H1 (cell line): ENCODE results near the gene RPUSD3. TPM values are rescaled to one million over a fixed set of nuclear protein-coding genes. Genes with fewer than 3 reads are reported as not detected.

Experiments
- BCL11A ChIP-seq, 2 experiments: IDR thresholded peaks; one replicate each; pipeline ENCODE4 v1.6.1; 2011; ENCODE audit warnings: low read depth in 2 of 2, low read length in 2 of 2, mild to moderate bottlenecking in 2 of 2
- CHD1 ChIP-seq: IDR thresholded peaks from 2 replicates; pipeline ENCODE4 v1.6.1; 2012; ENCODE audit warnings: low read depth, low read length, improper control_type of control experiment
- EP300 ChIP-seq, 2 experiments: IDR thresholded peaks; 1 replicate in 1 of 2; 2 replicates in 1 of 2; pipeline ENCODE4 v1.6.1; 2011 to 2012; ENCODE audit warnings: low read depth in 2 of 2, low read length in 2 of 2, mild to moderate bottlenecking in 2 of 2, borderline replicate concordance in 1 of 2, inconsistent platforms in 1 of 2, moderate library complexity in 1 of 2
- KDM1A ChIP-seq: fragments of 200-600, 300-600 bp; sonication (generic); IDR thresholded peaks from 2 replicates; pipeline ENCODE4 v1.7.1; 2016; ENCODE audit warnings: mild to moderate bottlenecking, low read length, borderline replicate concordance
- NANOG ChIP-seq: IDR thresholded peaks from 2 replicates; pipeline ENCODE4 v1.6.1; 2011; ENCODE audit warnings: low read length, low read depth, mild to moderate bottlenecking, inconsistent platforms; ENCODE audit not compliant: insufficient read depth, poor library complexity, severe bottlenecking
- PHF8 ChIP-seq: fragments of 200-600 bp; sonication (generic); conservative IDR thresholded peaks from 2 replicates; pipeline ENCODE4 v1.7.1; 2012; ENCODE audit warnings: low read depth, mild to moderate bottlenecking, inconsistent platforms, low read length, moderate library complexity
- SIN3A ChIP-seq, 2 experiments: IDR thresholded peaks in 1 of 2; conservative IDR thresholded peaks in 1 of 2; 2 replicates each; pipeline ENCODE4 v1.6.1; 2011 to 2012; ENCODE audit warnings: low read length in 2 of 2, improper control_type of control experiment in 1 of 2, low read depth in 1 of 2, mild to moderate bottlenecking in 1 of 2
- SRF ChIP-seq: IDR thresholded peaks from 2 replicates; pipeline ENCODE4 v1.6.1; 2011; ENCODE audit warnings: mild to moderate bottlenecking, low read depth, low read length, moderate library complexity
- polyA plus RNA-seq, 7 experiments: library from polyadenylated mRNA; depleted of rRNA in 3 of 7; stranded (reverse) in 5 of 7; unstranded in 2 of 7; fragments of >200 nt in 5 of 7; fragments of 200-250 nt in 2 of 7; gene quantifications; 1 replicate in 5 of 7; 2 replicates in 1 of 7; 4 replicates in 1 of 7; pipeline versions ENCODE4 v1.2.1 to v1.2.3, GENCODE V29; 2011 to 2013; ENCODE audit warnings: missing spikeins in 2 of 7, mixed read lengths in 2 of 7
- total RNA-seq: library from RNA; stranded (reverse); fragmentation: NEBNext Ultra II Directional; extraction: Animal tissue kit (Norgen Biotek cat#: 25700); gene quantifications from 2 replicates; pipeline ENCODE4 v1.2.1, GENCODE V29; 2021
- TF ChIP-seq, protein P1 (sequence below): fragments of 300-600 bp; sonication (generic); IDR thresholded peaks from 2 replicates; pipeline ENCODE4 v1.7.1; 2012; ENCODE audit warnings: low read length, moderate library complexity, mild to moderate bottlenecking, inconsistent platforms; ENCODE audit not compliant: insufficient replicate concordance

Gene RPUSD3
- total and polyA plus RNA-seq, 2 of the 8 experiments (the other 6 are each of a cell fraction or from before 2014, with no cell fraction given) = 68.4 to 154 TPM

DNA sequence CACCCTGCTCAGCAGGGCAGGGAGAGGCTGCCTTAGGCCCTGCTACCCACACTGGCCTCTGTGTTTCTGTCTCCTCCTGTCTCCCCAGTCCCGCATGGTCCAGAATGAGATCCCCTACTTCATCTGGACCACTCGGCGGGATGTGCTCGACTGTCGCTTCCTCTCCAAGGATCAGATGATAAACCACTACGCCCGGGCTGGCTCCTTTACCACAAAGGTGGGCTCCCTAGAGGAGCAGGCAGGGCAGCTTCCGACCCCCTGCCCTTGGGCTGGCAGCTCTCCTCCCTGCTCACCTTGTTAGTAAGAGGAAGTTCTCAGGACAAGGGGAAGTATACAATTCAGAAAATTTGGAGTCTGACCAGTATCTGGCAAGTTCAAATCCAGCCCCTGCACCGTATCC is 27.8 kb downstream of the RPUSD3 start (continued):
- TF ChIP-seq, protein P1, sequence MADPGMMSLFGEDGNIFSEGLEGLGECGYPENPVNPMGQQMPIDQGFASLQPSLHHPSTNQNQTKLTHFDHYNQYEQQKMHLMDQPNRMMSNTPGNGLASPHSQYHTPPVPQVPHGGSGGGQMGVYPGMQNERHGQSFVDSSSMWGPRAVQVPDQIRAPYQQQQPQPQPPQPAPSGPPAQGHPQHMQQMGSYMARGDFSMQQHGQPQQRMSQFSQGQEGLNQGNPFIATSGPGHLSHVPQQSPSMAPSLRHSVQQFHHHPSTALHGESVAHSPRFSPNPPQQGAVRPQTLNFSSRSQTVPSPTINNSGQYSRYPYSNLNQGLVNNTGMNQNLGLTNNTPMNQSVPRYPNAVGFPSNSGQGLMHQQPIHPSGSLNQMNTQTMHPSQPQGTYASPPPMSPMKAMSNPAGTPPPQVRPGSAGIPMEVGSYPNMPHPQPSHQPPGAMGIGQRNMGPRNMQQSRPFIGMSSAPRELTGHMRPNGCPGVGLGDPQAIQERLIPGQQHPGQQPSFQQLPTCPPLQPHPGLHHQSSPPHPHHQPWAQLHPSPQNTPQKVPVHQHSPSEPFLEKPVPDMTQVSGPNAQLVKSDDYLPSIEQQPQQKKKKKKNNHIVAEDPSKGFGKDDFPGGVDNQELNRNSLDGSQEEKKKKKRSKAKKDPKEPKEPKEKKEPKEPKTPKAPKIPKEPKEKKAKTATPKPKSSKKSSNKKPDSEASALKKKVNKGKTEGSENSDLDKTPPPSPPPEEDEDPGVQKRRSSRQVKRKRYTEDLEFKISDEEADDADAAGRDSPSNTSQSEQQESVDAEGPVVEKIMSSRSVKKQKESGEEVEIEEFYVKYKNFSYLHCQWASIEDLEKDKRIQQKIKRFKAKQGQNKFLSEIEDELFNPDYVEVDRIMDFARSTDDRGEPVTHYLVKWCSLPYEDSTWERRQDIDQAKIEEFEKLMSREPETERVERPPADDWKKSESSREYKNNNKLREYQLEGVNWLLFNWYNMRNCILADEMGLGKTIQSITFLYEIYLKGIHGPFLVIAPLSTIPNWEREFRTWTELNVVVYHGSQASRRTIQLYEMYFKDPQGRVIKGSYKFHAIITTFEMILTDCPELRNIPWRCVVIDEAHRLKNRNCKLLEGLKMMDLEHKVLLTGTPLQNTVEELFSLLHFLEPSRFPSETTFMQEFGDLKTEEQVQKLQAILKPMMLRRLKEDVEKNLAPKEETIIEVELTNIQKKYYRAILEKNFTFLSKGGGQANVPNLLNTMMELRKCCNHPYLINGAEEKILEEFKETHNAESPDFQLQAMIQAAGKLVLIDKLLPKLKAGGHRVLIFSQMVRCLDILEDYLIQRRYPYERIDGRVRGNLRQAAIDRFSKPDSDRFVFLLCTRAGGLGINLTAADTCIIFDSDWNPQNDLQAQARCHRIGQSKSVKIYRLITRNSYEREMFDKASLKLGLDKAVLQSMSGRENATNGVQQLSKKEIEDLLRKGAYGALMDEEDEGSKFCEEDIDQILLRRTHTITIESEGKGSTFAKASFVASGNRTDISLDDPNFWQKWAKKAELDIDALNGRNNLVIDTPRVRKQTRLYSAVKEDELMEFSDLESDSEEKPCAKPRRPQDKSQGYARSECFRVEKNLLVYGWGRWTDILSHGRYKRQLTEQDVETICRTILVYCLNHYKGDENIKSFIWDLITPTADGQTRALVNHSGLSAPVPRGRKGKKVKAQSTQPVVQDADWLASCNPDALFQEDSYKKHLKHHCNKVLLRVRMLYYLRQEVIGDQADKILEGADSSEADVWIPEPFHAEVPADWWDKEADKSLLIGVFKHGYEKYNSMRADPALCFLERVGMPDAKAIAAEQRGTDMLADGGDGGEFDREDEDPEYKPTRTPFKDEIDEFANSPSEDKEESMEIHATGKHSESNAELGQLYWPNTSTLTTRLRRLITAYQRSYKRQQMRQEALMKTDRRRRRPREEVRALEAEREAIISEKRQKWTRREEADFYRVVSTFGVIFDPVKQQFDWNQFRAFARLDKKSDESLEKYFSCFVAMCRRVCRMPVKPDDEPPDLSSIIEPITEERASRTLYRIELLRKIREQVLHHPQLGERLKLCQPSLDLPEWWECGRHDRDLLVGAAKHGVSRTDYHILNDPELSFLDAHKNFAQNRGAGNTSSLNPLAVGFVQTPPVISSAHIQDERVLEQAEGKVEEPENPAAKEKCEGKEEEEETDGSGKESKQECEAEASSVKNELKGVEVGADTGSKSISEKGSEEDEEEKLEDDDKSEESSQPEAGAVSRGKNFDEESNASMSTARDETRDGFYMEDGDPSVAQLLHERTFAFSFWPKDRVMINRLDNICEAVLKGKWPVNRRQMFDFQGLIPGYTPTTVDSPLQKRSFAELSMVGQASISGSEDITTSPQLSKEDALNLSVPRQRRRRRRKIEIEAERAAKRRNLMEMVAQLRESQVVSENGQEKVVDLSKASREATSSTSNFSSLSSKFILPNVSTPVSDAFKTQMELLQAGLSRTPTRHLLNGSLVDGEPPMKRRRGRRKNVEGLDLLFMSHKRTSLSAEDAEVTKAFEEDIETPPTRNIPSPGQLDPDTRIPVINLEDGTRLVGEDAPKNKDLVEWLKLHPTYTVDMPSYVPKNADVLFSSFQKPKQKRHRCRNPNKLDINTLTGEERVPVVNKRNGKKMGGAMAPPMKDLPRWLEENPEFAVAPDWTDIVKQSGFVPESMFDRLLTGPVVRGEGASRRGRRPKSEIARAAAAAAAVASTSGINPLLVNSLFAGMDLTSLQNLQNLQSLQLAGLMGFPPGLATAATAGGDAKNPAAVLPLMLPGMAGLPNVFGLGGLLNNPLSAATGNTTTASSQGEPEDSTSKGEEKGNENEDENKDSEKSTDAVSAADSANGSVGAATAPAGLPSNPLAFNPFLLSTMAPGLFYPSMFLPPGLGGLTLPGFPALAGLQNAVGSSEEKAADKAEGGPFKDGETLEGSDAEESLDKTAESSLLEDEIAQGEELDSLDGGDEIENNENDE = no peak
- no peak for TF ChIP-seq BCL11A (IDR thresholded peaks at IDR 0.05; ENCODE audit: low read depth in 2 of 2, low read length in 2 of 2)
- TF ChIP-seq KDM1A = no peak
- no peak for TF ChIP-seq SIN3A (conservative IDR thresholded peaks at IDR 0.05 in 1 of 2, IDR thresholded peaks at IDR 0.05 in 1 of 2; ENCODE audit: low read depth in 1 of 2, low read length in 2 of 2)
- no peak for TF ChIP-seq EP300 (IDR thresholded peaks at IDR 0.05; ENCODE audit: borderline replicate concordance in 1 of 2, low read depth in 2 of 2, low read length in 2 of 2)
- TF ChIP-seq CHD1 = no peak
- no peak for TF ChIP-seq PHF8
- no peak for TF ChIP-seq NANOG
- TF ChIP-seq SRF = no peak
